ENCODE data around the gene FCHSD2. TPM values are rescaled to one million over a fixed set of nuclear protein-coding genes. Genes with fewer than 3 reads are reported as not detected.

FCHSD2 gene
- total RNA-seq, 4 donors from 2014 or later: 6.7 to 95.7 (median 10.2) TPM

- TF ChIP-seq POLR2A (IDR thresholded peaks at IDR 0.05) (no peak), CTCF (IDR thresholded peaks at IDR 0.05) (no peak)
- no peaks in the 10 kb centered on the region for H3K9me3 ChIP-seq
- no peak for DNase-seq
- H3K4me1 ChIP-seq: peaks cover 5 to 42% (median 22%) of the 10 kb centered on the region in 4 donors
- peak overlapping the region in 1 of 4 donors; percentile 28 for H3K27ac ChIP-seq
- H3K36me3 ChIP-seq: no peaks in the 10 kb centered on the region
- H3K4me3 ChIP-seq: no peak overlapping the region
- H3K27me3 ChIP-seq: no peaks in the 10 kb centered on the region
These were observed 352.5 kb downstream of the FCHSD2 start for GRCh38 chr11:72789493-72790131.

- H3K27ac ChIP-seq: peak overlapping the region; percentile 61 to 76 (median 74)
- H3K27me3 ChIP-seq: no peaks in the 10 kb centered on the region
- H3K4me3 ChIP-seq: no peak overlapping the region
- TF ChIP-seq CTCF (IDR thresholded peaks at IDR 0.05): no peak
- TF ChIP-seq POLR2A (IDR thresholded peaks at IDR 0.05): no peak
- peaks cover 5 to 41% (median 17%) of the 10 kb centered on the region in 4 donors for H3K4me1 ChIP-seq
- H3K9me3 ChIP-seq: no peaks in the 10 kb centered on the region
- no peak for DNase-seq
- H3K36me3 ChIP-seq: no peaks in the 10 kb centered on the region
These were observed 353.9 kb downstream of the FCHSD2 start for GRCh38 chr11:72788241-72788640.

- TF ChIP-seq POLR2A (IDR thresholded peaks at IDR 0.05): no peak
- TF ChIP-seq CTCF (IDR thresholded peaks at IDR 0.05): peak in 5 of 6 experiments; percentile 15 to 60 (median 49)
- Histone ChIP-seq H3K9me3 (no peaks in the 10 kb centered on the region), H3K27me3 (no peaks in the 10 kb centered on the region), H3K27ac (peak overlapping the region; percentile 61 to 76 (median 74)), H3K4me3 (no peak overlapping the region), H3K36me3 (no peaks in the 10 kb centered on the region), H3K4me1 (peaks cover 5 to 34% (median 14%) of the 10 kb centered on the region in 4 donors)
- DNase-seq: peak; percentile 54 to 77 (median 71)
These were observed 354.7 kb downstream of the FCHSD2 start for GRCh38 chr11:72787216-72788104.

Small RNA genes within 50 kb of the gene (small RNA-seq; reads per million reads assigned to genes)
- gene RNU6-672P: 0 reads per million in 2 donors

Other genes starting within 250 kb of the FCHSD2 start
- 10 to 100 TPM in 3 of 4 donors, 1 to 10 TPM in 1; 6.6 to 42.7 (median 33.5) TPM for gene P2RY2, start 76.0 kb upstream of the FCHSD2 start, total RNA-seq
- gene P2RY6, start 130.0 kb upstream of the FCHSD2 start, total RNA-seq: 1 to 10 TPM in 3 of 4 donors, not detected in 1; 1.5 to 6.6 (median 2.3) TPM
- gene ARHGEF17, start 166.0 kb upstream of the FCHSD2 start, total RNA-seq: 10 to 100 TPM in 3 of 4 donors, 1 to 10 TPM in 1; 3.2 to 33.8 (median 17.4) TPM
- 10 to 100 TPM in 1 of 4 donors, 1 to 10 TPM in 3; 1.2 to 19.0 (median 4.7) TPM for gene RELT, start 234.1 kb upstream of the FCHSD2 start, total RNA-seq